GM18519 (cell line): ENCODE data around the gene PARD3B.

ENCODE experiments used
- ATAC-seq: cut with Tn5 transposase; IDR thresholded peaks from one replicate; pipeline ENCODE4 v1.9.1; 2021; ENCODE audit warnings: mild to moderate bottlenecking, moderate library complexity; ENCODE audit not compliant: unreplicated experiment, low FRiP score

The PARD3B gene

DNA sequence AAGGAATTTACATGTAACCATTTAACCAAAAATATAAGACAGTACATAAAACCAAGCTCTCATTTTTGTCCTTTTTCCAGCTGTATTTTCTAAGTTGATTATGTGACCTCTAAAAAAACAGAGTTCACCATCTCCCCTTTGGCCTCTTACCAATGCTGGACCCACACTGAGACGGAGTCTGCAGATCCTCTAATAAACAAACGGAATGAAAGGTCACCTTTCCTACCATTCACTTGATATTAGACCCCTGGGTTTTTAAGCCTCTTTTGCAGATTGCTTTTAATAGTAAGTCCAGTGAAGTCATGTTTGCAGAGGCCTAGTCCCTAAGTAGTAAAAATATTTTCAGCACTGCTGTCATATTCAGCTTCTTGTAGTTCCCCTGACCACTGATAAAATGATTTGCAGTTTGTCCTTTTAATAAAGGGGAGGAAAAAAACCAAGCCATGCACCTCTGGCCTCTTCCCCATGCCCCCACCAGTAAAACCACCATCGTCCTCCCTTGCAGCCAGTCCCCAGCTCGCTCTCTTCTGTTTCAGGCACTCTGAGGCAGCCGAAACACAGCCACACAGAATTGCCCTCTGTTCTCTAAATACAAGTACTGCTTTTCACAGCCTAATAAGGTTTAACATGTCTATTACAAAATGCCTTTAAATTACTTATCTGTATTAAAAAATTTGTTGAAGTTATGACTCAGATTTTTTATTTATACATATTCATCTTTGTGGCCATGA is 427.5 kb downstream of the PARD3B start:
- ATAC-seq = no peak

DNA sequence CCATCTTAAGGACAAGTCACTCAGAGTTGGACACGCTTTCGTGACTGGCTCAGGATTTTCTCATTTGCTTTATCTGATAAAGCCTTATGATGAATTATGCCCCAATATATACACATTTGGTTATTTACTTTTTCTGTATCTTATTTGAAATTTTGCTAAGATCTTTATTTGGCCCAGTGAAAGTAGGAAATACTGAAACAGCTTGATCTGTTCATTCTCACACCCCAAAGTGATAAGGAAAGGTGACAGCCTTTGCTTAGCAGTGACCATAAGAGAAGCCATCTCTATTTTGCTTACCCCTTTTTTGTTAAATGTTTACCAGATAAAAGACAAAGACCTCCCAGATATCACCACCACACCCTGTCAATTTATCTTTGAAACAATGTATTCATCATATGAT is 428.3 kb downstream of the PARD3B start:
- no peak for ATAC-seq

- ATAC-seq = no peak
Observed at GRCh38 chr2:204974487-204974886, 429.2 kb downstream of the PARD3B start.

DNA sequence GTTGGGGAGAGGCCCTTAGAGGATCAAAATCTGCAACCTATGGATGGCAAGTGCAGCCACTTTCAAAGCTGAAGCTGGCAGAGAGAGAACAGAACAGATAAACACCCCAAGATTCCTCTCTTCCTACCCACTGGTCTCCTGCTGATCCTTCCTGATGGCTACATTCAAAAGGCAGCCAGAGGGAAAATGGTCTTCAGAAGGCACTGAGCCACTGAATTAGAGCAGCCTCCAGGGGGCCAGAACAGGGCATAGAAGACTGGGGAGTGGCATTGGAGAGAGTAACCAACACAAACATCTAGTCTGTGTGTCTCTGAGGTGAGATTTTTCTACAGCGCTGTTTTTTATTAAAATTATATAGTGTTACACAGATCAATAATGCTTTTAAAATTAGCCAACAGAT is 432.6 kb downstream of the PARD3B start:
- no peak for ATAC-seq

- ATAC-seq = no peak
Observed at GRCh38 chr2:204982303-204982702, 437.0 kb downstream of the PARD3B start.

DNA sequence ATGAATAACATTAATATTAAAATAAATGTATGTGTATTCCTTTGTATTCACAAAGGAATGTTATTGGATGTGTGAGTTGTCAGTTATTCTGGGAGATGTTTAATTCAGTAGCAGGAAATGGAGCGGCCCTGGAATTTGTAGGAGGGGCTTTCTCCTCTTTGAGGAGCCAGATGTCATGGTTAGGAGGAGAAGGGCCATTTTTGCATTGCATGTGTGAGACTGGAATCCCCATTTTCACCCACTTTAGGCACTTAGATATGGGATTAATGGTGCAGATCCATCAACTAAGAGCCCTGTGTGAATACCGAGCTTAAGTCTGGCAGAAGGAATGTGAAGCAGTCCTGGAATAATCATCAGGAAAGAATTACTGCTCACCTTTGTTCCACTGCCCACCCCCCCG is 439.2 kb downstream of the PARD3B start:
- ATAC-seq = no peak

DNA sequence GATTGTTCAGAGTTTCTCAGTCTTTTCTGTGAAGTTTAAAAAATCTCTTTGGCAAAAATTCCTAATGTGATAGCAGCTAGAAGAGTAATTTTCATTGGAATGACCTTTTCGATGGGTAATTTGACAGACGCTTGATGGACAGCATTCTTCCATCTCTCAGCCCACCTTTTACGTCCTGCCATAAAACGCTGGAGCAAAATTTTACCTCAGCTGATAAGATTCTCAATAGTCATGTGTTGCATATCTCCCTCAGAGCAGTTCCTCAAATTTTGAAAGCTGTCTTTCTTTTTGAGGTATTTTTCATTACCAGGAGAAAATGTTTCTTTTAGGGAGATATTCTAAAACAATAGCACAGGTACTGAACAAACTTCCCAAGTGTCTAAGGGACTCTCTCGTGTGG is 441.4 kb downstream of the PARD3B start:
- ATAC-seq = no peak

GRCh38 chr2:204988836-204989235 is 443.6 kb downstream of the PARD3B start:
- ATAC-seq = no peak

DNA sequence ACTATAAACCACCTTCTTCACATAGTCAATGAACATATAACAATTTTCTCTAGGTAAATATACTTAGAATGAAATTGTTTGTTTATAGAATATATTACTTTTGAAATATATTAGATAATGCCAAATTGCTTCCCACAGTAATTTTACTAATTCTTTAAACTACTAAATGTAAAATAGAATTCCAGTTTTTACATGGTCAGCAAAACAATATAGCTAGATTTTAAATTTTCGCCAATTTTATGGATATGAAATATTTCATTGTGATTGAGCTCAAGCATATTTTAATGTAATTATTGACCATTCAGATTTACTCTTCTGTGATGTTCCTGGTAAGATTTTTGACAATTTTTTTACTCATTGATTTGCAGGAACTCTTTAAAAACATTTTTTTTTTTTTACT is 444.6 kb downstream of the PARD3B start:
- ATAC-seq = no peak

- no peak for ATAC-seq
Observed at GRCh38 chr2:205001300-205001966, 456.2 kb downstream of the PARD3B start.

GRCh38 chr2:205002390-205002789 is 457.1 kb downstream of the PARD3B start:
- no peak for ATAC-seq

- ATAC-seq = no peak
Observed at GRCh38 chr2:205003288-205003687, 458.0 kb downstream of the PARD3B start.

DNA sequence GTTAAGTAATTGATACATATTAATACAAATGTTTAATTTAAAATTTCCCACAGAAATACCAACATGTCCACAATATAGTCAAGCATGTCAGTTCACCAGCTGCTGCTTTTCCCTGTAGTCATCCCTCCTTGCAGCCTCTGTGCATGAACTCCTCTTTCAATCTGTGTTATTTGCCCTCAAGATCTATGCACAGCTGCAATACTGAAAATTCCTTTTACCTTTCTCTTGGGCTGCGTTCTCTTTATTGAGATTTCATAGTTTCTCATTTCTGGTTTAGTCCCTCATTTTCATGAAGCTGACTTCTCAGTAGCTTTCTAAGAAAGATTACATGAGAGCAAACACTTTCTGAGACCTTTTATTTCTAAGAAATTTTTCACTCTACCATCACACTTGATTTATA is 464.9 kb downstream of the PARD3B start:
- ATAC-seq = no peak

DNA sequence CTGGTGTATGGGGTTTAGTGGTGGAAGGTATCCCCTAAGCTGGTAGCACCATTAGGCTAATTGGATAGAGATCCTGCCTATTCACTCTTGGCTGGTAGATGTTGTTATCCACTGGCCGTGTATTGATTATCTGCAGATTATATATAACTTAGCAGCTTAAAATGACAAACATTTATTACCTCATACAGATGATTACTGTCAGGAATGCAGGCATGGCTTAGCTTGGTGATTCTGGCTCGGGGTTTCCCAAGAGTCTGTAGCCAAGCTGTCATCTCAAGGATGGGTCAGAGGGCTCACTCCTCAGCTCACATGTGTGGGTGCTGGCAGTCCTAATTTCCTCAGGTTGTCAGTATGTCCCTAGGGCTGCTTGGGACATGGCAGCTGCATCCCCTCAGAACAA is 465.8 kb downstream of the PARD3B start:
- no peak for ATAC-seq

GRCh38 chr2:205012961-205013360 is 467.7 kb downstream of the PARD3B start:
- no peak for ATAC-seq

DNA sequence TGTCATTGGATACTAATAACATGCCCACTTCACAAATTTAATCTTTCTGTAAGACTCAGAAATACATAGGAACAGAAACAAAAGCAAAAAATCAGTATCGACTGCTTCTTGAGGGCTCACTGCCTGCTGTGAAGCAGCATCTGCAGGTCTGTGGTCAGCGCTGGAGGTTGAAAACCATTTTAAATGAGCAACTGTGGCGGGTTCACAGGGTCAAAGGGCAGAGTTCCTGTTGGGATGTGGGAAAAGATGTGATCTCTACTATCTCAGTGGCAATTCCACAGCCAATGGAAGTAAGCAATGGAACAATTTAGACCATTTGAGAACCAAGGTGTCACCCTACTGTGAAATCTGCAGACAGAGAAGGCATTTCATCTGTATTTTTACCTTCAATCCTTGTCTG is 468.3 kb downstream of the PARD3B start:
- no peak for ATAC-seq

- no peak for ATAC-seq
Observed at GRCh38 chr2:205014201-205014600, 468.9 kb downstream of the PARD3B start.

GRCh38 chr2:205017381-205017780 is 472.1 kb downstream of the PARD3B start:
- ATAC-seq = no peak

GRCh38 chr2:205017912-205018311 is 472.6 kb downstream of the PARD3B start:
- no peak for ATAC-seq

DNA sequence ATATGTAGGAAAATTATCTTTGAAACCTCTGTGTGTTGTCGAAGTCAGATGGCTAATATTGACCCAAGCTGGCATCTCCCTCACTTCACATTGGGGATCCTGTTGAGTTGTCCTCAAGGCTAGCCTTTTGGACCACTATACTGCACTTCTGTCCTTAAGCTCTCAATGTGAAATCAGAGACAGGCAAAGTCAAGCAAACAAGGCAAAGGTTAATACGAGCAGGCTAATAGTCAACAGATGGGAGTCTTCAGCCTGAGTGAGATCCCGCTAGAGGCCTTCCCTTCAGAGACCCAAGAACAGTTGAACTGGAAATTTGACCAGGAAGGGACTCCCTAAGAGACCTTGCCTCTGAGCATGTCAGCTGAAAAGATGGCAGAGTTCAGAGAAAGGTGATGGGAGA is 475.4 kb downstream of the PARD3B start:
- no peak for ATAC-seq

DNA sequence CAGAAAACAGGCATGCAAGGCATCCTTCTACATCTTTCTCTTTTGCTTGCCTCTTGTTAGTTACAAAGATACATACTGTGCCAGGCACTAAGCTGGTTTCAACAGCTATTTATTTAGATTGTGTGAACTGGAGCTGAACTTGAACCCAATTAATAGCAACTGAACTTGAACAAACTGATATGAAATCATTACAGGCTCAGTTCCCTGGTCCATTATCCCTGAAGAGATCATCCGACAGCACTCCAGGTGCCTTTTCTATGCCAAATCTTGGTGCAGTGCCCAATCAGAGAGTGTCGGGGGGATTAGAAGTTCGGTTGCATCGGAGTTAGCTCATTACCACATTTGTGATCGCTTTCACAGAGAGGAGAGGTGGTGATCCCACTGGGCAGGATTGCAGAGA is 477.6 kb downstream of the PARD3B start:
- no peak for ATAC-seq

DNA sequence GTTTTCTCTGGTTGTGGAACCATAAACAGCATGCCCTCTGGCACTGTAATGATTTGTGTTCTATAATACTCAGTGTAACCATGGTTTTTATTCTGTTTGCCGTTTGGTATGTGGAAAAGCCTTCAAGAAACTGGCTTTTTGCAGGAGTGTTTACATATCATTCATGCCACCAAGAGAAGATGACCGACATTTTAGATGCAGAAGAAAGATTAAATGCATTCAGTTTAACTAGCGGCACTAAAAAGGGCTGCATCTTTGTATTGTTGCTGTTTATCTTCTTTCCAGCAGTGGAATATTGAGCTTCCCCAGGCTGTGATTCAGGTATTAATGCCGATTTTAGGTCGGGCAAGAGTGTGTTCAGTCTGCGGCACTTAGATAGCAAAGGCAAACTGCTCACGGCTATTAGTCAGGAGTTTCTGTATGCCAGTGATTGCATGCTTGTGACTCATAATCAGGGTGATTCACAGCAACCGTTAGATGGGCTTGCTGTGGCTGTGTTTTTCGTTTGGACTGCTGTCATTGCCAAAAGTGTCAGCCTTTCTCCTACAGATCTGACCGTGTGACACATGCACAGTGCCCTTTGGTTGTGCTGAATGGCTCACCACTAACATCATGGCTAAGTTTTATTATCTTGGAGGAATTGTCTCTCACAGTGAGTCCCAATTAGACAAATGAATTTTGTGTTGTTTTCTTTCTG is 479.7 kb downstream of the PARD3B start:
- ATAC-seq = no peak
